SU-DHL-6 (cell line): ENCODE results near the gene ACTN4.

Source experiments
- H2AFZ ChIP-seq: fragments of 200-600 bp; sonication (generic); 2 replicates; pipeline ENCODE4 v1.6.1; 2014; ENCODE audit warnings: low read depth, mild to moderate bottlenecking, moderate library complexity, mixed read lengths, antibody characterized with exemption, low read length; ENCODE audit not compliant: severe bottlenecking
- H3F3A ChIP-seq: fragments of 200-600 bp; shearing (Covaris generic); 2 replicates; pipeline ENCODE4 v1.6.0; 2016; ENCODE audit warnings: antibody characterized with exemption, mild to moderate bottlenecking; ENCODE audit not compliant: insufficient read depth
- H3K27ac ChIP-seq: fragments of 200-600 bp; sonication (generic); 2 replicates; pipeline ENCODE4 v1.5.1; 2016; ENCODE audit warnings: low read depth, mild to moderate bottlenecking, low read length, moderate library complexity, mixed read lengths
- H3K27me3 ChIP-seq: fragments of 200-600 bp; sonication (generic), shearing (Covaris generic); 2 replicates; pipeline ENCODE4 v1.6.0; 2014; ENCODE audit warnings: mild to moderate bottlenecking, low read length
- H3K36me3 ChIP-seq: fragments of 200-600 bp; sonication (generic); 2 replicates; pipeline ENCODE4 v1.6.1; 2014; ENCODE audit warnings: mild to moderate bottlenecking, low read length, mixed read lengths
- H3K4me2 ChIP-seq: fragments of 300-600, 200-600 bp; shearing (Covaris generic), sonication (generic); 2 replicates; pipeline ENCODE4 v1.6.0; 2014; ENCODE audit warnings: low read length, low read depth, mild to moderate bottlenecking; ENCODE audit not compliant: poor library complexity, severe bottlenecking
- H3K4me3 ChIP-seq: fragments of 200-600 bp; sonication (generic); 2 replicates; pipeline ENCODE4 v1.5.1; 2014; ENCODE audit warnings: antibody characterized with exemption, low read length, mild to moderate bottlenecking, mixed read lengths; ENCODE audit not compliant: insufficient read depth, poor library complexity, severe bottlenecking
- H3K79me2 ChIP-seq: fragments of 200-600 bp; sonication (generic); 2 replicates; pipeline ENCODE4 v1.6.1; 2014; ENCODE audit warnings: mild to moderate bottlenecking, low read length, moderate library complexity; ENCODE audit not compliant: insufficient read depth
- H3K9ac ChIP-seq: fragments of 200-600 bp; sonication (generic); 2 replicates; pipeline ENCODE4 v1.7.0; 2014; ENCODE audit warnings: mild to moderate bottlenecking, low read length
- H3K9me2 ChIP-seq: fragments of 200-600 bp; sonication (generic); replicated peaks from 2 replicates; pipeline ENCODE4 v1.6.1; 2014; ENCODE audit warnings: low read length; ENCODE audit not compliant: insufficient read depth
- H3K9me3 ChIP-seq: fragments of 200-600 bp; sonication (generic); 2 replicates; pipeline ENCODE4 v1.6.1; 2014; ENCODE audit warnings: low read length, mixed read lengths; ENCODE audit not compliant: insufficient read depth
- H4K20me1 ChIP-seq: fragments of 200-600 bp; sonication (generic); 2 replicates; pipeline ENCODE4 v1.6.1; 2014; ENCODE audit warnings: low read depth, mild to moderate bottlenecking, antibody characterized with exemption, low read length, moderate library complexity, mixed read lengths
- EZH2phosphoT487 ChIP-seq: fragments of 200-600 bp; sonication (generic), shearing (Covaris generic); conservative IDR thresholded peaks from 2 replicates; pipeline ENCODE4 v1.6.1; 2018; ENCODE audit warnings: mild to moderate bottlenecking, antibody characterized with exemption, low read length, moderate library complexity, mixed read lengths
- TF ChIP-seq, protein P1 (sequence below): fragments of 200-600 bp; sonication (generic); IDR thresholded peaks from one replicate; pipeline ENCODE4 v1.5.1; 2017; ENCODE audit warnings: antibody characterized with exemption, mild to moderate bottlenecking, low read length, moderate library complexity; ENCODE audit not compliant: insufficient read depth, poor library complexity, severe bottlenecking

The ACTN4 gene

DNA sequence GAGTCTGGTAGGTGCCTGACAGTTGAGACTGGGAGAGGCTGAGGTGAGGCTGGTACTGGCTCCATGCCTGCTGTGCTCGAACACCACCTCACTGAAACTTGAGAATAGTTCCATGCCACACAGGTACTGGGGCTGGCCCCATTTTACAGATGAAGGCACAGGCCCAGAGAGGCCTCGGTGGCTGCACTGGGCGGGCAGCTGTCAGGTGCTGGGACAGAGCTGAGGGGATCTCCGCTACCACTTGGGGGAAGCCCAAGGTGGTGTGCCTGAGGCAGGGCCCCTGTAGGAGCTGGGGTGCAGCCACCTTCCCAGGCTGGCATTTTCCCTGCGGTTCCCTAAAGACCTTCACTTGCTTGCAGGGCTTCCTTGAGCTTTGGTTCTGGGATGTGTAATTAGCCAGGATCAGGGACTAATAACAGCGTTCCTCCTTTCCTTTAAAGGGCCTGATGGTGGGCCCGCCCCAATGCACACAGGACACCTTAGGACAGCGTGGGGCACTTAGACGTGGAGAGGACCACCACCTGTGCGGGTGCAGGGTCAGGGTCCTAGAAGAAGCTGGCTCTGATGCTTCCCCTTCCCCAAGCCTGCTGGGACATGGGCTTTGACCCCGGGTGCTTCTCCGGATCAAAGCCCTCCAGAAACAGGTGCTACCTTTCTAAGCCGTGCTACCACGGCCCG is 73.2 kb downstream of the ACTN4 start:
- Histone ChIP-seq H3K9me2 (no peaks in the 10 kb centered on the region), H3K27me3 (no peaks in the 10 kb centered on the region), H2AFZ (no peak overlapping the region), H3K36me3 (no peaks in the 10 kb centered on the region), H3K4me3 (no peak overlapping the region), H3F3A (no peaks in the 10 kb centered on the region), H3K9me3 (no peaks in the 10 kb centered on the region), H3K9ac (no peak overlapping the region), H4K20me1 (no peaks in the 10 kb centered on the region), H3K79me2 (no peaks in the 10 kb centered on the region), H3K4me2 (no peak overlapping the region), H3K27ac (no peak overlapping the region)
- no peak for TF ChIP-seq EZH2phosphoT487
- TF ChIP-seq, protein P1, sequence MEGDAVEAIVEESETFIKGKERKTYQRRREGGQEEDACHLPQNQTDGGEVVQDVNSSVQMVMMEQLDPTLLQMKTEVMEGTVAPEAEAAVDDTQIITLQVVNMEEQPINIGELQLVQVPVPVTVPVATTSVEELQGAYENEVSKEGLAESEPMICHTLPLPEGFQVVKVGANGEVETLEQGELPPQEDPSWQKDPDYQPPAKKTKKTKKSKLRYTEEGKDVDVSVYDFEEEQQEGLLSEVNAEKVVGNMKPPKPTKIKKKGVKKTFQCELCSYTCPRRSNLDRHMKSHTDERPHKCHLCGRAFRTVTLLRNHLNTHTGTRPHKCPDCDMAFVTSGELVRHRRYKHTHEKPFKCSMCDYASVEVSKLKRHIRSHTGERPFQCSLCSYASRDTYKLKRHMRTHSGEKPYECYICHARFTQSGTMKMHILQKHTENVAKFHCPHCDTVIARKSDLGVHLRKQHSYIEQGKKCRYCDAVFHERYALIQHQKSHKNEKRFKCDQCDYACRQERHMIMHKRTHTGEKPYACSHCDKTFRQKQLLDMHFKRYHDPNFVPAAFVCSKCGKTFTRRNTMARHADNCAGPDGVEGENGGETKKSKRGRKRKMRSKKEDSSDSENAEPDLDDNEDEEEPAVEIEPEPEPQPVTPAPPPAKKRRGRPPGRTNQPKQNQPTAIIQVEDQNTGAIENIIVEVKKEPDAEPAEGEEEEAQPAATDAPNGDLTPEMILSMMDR, result no peak

- Histone ChIP-seq H3F3A (no peaks in the 10 kb centered on the region), H3K9me2 (no peaks in the 10 kb centered on the region), H3K9me3 (no peaks in the 10 kb centered on the region), H3K9ac (no peak overlapping the region), H3K4me3 (no peak overlapping the region), H2AFZ (no peak overlapping the region), H4K20me1 (no peaks in the 10 kb centered on the region), H3K27me3 (no peaks in the 10 kb centered on the region), H3K36me3 (no peaks in the 10 kb centered on the region), H3K79me2 (no peaks in the 10 kb centered on the region), H3K27ac (no peak overlapping the region), H3K4me2 (no peak overlapping the region)
- no peak for TF ChIP-seq EZH2phosphoT487
- TF ChIP-seq, protein P1, result no peak
These were observed 74.0 kb downstream of the ACTN4 start for GRCh38 chr19:38721496-38721895.

- no peaks in the 10 kb centered on the region for H3K9me2 ChIP-seq
- no peaks in the 10 kb centered on the region for H3K27me3 ChIP-seq
- no peaks in the 10 kb centered on the region for H4K20me1 ChIP-seq
- no peak overlapping the region for H3K4me2 ChIP-seq
- H3K9ac ChIP-seq, result no peak overlapping the region
- TF ChIP-seq, protein P1, result no peak
- no peak for TF ChIP-seq EZH2phosphoT487
- H3K9me3 ChIP-seq, result no peaks in the 10 kb centered on the region
- no peaks in the 10 kb centered on the region for H3K79me2 ChIP-seq
- no peaks in the 10 kb centered on the region for H3K36me3 ChIP-seq
- no peak overlapping the region for H3K27ac ChIP-seq
- H3F3A ChIP-seq, result no peaks in the 10 kb centered on the region
- H2AFZ ChIP-seq, result no peak overlapping the region
- no peak overlapping the region for H3K4me3 ChIP-seq
These were observed 74.7 kb downstream of the ACTN4 start for GRCh38 chr19:38721979-38722773.
